NCI-H510A (cell line): ENCODE data around the gene TXLNA.
A peak's percentile ranks its signal among the peaks of the same experiment; 100 is the strongest.
"Not testable (repeated sequence)": the region's sequence is repeated elsewhere in the genome, so short reads cannot be mapped to it uniquely, and the experiment has no call there.

ENCODE experiments used
- DNase-seq: peaks from one replicate; lab custom pipeline; 2025; lab: John Stamatoyannopoulos, UW

Gene TXLNA

DNA sequence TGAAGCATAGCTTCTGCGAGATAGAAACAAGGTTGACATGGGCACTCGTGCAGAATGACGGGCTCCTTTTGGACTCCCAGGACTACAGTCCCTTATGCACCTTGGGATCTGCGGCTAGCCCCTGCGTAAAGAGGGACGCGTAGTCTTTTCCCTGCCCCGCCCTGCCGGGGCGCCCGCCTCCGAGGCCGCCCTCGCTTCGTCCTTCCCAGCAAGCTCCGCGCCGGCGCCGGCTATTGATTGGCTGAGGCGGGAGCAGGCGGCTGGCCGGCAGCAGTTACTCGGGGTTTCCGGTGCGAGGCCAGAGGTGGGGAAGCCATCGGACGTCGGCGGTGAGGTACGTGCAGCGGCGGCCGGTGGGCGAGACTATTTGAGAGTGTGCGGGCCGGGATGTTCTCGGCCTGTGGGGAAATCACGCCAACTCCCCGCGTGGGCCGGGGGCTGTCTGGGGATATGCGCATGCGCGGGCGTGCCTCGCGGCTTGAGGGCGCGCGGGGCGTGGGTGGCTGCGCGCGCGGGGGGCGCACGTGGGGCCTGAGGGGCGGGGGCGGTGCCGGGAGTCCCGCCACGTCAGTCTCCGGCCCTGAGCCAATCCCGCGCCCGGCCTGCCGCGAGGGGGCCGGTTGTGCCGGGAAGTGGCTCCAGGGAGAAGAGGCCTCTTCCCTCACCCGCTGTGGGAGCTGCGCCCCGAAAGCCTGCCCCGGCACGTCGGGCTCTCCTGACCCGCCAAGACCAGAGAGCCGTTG, at the start of gene TXLNA:
Gene TXLNA (plus strand): TSS at position 233 of the 743 bp plus-strand sequence. CDS start 671 bp downstream, outside the sequence.
- peak; percentile 67 for DNase-seq

DNA sequence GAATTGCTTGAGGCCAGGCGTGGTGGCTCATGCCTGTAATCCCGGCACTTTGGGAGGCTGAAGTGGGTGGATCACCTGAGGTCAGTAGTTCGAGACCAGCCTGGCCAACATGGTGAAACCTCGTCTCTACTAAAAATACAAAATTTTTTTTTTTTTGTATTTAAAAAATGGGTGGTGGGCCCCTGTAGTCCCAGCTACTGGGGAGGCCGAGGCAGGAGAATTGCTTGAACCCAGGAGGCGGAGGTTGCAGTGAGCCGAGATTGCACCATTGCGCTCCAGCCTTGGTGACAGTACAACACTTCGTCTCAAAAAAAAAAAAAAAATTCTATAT, 45.6 kb upstream of the TXLNA start:
- DNase-seq, result not testable (repeated sequence)

DNA sequence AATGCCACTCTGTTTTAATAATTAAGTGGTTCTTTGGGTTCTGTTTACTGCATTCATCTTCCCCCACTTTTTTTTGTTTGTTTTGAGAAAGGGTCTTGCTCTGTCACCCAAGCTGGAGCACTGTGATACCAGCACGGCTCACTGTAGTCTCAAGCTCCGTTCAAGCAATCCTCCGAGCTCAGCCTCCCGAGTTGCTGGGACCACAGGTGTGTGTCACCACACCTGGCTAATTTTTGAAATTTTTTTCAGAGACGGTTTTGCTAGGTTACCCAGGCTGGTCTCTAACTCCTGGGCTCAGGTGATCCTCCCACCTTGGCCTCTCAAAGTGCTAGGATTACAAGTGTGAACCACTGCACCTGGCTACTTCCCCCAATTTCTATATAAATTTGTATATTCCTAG, 42.4 kb upstream of the TXLNA start:
- DNase-seq, result no peak

DNA sequence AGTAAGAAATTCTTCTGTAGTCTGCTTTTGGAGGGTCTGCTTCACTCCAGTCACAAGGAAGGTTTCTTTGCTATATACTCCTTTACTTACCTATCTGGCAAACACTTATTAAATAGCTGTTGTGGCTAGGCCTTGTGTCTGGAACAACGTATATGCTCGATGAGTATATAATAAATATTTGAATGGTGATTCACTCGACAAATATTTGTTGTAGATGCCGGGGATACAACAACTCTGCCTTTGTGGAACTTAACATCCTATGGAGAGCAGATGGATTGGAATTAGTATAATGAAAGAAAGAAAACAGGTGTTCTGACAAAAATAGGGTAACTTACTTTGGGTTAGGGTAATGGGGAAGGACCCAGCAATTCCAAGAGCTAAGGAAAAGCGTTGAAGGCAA, 40.5 kb upstream of the TXLNA start:
- DNase-seq, result no peak

DNA sequence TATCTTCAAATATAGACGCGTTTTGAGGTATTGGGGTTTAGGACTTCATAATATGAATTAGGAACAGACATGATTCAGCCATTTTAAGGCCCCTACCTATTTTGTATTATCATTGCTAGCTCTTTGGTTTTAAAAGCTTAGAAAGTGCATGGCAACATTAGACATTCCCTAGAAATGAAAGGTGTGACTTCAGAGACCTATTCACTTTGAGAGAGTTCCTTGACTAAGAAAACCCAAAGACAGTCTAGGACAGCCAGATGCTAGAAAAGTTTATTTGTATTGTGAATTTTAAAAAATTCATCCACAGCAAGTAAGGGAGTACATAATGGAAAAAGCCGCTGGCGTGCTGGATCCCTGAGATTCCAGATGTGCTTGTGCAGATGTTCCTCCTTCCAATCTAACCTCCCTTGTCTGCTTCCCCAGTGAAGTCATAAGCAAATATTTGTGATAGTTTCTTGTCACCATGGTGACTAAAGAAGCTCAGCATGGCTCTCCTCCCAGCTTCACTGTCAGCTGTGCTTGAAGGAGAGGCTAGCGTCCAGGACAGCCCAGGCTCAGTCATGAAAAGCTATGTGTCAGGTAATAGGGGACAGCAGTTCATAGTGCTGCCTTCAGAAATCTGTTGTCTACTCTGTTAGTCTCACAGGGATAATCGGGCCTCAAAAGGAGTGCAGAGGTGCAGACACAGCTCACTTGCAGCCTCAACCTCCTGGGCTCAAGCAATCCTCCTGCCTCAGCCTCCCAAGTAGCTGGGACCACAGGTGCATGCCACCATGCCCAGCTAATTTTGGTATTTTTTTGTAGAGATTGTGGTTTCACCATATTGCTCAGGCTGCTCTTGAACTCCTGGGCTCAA, 36.8 kb upstream of the TXLNA start:
- peak; percentile 18 for DNase-seq

DNA sequence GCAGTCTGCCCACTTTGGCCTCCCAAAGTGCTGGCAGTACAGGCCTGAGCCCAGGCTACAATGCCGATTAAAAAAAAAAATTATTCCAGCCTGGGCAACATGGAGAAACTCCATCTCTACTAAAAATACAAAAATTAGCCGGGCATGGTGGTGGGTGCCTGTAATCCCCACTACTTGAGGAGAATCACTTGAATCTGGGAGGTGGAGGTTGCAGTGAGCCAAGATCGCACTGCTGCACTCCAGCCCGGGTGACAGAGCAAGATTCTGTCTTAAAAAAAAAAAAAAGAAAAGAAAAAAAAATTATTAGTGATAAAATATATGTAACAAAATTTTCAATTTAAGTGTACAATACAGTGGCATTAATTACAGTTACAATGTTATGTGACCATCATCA, 36.2 kb upstream of the TXLNA start:
- not testable (repeated sequence) for DNase-seq

DNA sequence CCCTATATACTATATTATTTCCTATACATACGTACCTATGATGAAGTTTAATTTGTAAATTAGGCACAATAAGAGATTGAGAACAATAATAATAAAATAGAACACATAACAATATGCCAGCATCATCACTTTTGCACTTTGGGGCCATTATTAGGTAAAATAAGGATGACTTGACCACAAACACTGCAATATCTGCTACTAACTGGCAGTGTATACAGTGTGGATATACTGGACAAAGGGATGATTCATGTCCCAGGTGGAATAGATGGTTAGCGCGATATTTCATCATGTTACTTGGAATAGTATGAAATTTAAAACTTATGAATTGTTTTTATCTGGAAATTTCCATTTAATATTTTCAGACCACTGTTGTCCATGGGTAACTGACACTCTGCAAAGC, 35.4 kb upstream of the TXLNA start:
- DNase-seq, result no peak

DNA sequence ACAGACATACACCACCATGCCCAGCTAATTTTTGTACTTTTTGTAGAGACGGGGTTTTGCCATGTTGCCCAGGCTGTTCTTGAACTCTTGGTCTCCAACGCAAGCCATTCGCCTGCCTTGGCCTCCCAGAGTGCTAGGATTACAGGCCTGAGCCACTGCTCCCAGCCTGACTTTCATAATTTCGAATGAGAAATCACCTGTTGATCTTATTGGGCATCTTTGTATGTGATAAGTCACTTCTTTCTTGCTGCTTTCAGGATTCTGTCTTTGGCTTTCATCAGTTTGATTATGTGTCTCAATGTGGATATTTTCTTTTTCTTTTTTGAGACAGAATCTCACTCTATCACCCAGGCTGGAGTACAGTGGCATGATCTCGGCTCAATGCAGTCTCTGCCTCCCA, 31.7 kb upstream of the TXLNA start:
- not testable (repeated sequence) for DNase-seq

DNA sequence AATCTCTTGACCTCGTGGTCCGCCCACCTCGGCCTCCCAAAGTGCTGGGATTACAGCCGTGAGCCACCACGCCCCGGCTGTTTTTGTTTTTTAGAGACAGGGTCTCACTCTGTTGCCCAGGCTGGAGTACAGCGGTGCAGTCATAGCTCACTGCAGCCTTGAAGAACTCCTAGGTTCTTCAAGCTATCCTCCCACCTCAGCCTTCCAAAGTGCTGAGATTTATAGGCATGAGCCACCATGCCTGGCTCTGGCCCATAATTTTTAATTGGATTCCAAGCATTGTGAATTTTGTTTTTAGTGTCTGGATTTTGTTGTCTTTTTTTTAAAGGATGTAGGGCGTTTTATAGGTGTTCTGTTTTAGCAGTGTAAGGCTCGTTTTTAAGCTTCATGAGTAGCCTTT, 28.6 kb upstream of the TXLNA start:
- no peak for DNase-seq

DNA sequence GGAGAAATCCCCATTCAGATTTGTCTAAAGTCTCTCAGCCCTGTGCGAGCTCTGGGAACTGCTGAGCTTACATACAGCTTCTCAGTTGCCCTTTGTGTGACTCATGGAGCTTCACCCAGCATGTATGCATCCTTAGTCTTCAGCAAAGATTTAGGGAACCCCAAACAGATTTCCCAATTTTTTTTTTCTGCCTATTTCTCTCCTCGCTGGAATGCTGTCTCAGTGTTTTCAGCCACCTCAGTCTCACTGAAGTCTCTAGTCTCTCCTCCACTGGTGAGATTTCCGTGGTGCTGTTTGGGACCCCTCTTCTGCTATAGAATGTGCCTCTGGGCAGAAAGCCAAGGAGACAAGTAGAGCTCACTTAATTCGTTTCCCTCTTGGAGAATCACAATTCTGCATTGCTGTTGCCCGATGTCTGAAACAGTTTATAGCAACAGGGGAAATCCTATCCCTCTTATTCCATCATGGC, 28.1 kb upstream of the TXLNA start:
- DNase-seq, result no peak

DNA sequence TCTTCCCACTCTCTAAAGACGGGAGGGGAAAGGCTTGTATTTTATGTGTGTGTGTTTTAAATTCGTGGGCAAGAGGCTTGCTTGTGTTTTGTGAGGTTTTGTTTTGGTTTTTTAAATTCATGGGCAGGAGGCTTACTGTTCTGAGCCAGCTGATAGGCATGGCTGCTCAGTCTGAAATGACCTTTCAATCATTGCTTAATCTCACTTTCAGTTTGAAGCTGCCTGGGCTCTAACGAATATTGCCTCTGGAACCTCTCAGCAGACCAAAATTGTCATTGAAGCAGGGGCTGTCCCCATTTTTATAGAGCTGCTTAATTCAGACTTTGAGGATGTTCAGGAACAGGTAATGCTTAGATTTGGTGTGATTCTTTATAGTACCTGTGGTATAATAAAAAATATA, 20.3 kb upstream of the TXLNA start:
- no peak for DNase-seq

DNA sequence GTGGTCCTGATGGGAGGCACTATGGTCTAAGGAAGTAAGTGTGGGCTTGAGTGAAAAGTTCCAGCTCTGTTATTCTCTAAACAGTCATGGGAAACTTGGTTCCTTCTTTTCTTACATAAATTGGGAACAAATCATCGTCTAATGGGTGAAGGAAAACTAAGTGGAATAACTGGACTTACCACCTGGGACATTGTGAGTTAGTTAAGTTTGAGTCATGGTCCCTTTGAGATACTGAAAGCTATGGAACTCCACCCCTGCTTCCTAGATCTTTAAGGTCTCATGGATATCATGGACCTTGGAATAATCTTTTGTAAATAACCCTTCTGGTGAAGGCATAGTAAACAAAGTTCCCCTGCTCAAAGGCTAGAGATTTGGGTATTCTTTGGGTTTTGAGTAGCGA, 16.1 kb upstream of the TXLNA start:
- no peak for DNase-seq

DNA sequence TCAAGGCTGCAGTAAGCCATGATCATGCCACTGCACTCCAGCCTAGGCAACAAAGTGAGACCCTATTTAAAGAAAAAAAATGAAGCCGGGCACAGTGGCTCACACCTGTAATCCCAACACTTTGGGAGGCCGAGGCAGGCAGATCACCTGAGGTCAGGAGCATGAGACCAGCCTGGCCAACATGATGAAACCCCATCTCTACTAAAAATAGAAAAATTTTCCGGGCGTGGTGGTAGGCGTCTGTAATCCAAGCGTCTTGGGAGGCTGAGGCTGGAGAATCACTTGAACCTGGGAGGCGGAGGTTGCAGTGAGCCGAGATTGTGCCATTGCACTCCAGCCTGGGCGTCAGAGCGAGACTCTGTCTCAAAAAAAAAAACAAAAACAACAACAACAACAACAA, 13.8 kb upstream of the TXLNA start:
- DNase-seq, result not testable (repeated sequence)

DNA sequence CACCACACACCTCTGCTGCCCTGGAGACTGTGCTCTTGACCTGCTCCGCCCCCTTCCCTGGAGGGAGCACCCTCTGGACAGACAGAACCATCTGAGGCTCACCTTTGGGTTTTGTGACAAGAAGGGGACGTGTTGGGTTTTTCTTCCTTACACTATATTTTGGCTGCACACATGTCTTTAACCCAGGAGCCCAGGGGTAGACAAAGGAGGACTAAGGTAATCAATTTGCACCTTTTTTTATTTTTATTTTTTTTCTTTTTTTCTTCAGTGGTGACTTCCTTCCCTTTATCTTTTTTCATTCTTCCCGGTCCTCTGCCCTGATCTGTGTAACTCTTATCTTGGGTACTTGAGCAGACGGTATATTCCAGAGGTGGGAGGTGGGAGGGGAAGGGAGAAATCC, 8.5 kb upstream of the TXLNA start:
- no peak for DNase-seq

DNA sequence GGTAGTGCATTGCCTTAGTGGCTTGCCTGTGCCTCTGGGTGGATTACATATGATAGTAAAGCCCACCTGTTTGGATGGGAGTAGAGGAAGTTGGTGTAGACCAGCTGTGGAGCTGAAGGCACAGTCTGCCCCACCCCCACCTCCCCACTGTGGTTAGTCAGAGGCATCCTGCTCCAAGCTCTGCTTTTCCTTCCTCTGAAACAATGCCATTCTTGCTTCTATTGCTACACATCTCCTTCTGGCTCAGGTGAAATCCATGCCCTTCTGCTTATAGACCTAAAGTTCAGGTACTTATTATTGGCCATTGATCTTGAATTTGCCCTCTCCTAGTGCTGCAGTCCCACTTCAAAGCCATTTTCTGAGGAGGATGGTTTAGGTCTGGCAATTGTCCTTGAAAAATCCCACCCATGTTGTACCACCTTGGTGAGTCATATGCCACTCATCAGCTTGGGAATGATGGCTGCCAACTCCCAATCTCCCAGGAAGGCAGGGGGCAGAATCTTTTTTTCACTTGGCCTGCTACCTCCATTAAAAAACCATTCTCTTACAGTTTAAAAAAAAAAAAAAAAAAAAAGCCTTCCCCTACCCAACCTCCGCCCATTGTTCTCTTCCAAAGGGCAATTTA, 6.7 kb upstream of the TXLNA start:
- no peak for DNase-seq

DNA sequence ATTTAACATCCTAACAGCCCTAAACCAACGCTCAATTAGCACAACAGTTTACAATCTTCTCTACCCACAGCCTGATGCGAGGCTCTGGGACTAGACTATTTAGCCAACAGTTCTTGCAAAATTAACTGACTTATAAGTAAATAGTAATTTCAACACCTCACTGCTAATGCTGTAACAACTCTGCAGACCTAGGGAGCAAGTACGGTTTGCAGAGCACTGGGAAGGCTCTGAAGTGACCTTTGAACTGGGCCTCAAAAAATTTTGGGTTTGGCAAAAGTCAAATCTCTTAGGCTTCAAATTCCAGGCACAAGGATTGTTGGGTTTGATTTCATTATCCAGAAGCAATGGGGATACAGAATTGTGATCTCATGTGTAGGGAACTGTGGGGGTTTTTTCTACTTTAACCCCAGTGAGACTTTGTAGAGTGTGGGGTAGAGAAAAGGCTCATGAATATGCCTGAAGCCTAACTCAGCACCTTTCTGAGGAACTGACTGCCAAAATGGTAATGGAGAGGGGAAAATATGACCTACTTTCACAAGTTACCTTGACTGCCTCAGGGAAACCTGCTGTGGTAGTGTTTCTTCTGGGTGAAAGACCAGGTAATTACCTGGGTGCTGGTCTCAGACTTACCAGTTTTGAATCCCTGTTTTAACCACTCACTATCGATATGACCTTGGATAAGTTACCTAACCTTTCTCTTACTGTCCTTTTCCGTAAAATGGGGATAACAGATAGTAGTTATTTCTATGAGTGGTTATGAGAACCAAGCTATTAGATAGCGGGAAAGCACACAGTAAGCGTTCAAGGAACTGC, 889 bp upstream of the TXLNA start:
- no peak for DNase-seq

DNA sequence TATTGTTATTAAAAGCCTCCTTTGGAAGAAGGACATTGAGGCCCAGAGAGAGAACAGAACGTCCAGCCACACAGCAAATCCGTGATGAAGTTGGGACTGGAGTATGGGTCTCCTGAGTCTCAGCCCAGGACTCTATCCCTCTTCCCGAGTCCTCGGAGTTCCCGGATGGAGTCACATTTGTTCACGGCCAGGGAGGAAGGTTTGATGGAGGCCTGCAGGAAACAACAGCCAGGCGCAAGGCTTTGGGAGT, 357 bp upstream of the TXLNA start:
- no peak for DNase-seq

DNA sequence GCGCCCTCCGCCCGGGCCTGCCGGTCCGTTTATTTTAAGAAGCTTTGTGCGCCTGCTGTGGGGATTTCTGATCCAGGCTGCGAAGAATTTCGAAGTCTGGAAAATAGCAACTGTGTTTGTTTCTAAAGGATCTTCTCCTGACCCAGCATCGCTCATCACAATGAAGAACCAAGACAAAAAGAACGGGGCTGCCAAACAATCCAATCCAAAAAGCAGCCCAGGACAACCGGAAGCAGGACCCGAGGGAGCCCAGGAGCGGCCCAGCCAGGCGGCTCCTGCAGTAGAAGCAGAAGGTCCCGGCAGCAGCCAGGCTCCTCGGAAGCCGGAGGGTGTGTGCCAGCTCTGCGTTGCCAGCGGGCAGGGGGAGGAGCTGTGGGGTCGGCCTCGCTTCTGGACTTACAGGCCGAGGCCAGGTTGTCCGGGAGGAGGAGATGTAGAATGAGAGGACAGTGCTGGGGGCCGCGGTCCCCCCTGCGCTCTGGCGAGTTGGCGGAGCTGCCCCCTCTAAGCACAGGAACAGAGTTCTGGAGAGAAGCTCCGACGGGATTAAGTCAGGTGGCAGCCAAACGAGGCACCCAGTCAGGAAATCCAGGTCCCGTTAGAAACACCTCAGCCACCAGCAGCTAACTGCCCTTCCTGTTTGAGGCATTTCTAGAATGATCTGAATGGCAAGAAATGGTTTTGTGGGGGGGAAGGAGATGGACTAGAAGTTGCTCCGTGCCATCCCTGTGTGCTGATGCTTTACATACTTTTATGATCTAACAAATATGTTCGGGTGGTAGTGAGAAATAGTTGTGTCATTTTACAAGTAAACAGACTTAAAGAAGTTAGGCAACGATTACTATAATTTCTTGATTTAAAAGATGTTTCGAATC, 948 bp downstream of the TXLNA start:
- DNase-seq, result no peak

DNA sequence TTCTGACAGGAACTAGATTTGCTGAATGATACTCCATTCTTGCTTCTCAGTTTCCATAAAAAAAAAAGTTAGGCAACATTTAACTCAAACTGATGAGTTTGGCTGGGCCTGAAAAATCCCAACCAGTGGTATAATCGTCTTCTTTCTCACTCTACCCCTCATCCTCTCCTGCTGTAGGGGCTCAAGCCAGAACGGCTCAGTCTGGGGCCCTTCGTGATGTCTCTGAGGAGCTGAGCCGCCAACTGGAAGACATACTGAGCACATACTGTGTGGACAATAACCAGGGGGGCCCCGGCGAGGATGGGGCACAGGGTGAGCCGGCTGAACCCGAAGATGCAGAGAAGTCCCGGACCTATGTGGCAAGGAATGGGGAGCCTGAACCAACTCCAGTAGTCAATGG, 1.6 kb downstream of the TXLNA start:
- no peak for DNase-seq

DNA sequence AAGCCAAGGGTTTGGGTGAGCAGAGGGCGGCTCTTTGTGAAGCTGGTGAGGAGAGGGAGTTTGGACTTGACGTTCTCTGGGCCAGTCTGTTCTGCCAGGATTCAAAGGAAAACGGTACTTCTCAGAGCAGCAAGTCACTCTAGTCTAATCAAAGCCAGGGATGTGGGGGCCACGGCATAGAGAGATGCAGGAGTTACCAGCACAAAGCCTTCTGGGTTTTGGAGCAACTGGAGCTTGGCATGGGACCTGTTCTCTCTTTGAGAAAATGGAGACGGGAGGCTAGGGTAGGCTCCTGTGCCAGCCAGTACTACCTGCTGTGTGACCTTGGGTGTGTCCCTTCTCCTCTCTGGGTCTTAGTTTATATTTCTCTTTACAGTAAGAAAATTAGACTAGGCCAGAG, 2.1 kb downstream of the TXLNA start:
- no peak for DNase-seq

DNA sequence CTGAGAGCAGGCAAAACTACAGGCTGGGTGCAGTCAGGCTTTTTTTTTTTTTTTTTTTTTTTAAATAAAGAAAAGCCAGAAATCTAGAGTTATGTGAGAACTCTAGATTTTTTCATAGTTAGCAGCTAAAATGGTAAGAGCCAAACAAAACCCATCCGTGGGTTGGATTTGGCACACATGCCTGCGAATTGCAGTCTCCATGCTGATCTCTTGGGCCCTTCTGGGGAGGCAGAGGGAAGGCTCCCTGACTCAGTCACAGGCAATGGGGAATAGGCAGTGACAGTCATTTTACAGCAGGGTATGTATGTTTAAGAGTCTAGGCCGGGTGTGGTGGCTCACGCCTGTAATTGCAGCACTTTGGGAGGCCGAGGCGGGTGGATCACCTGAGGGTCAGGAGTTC, 2.6 kb downstream of the TXLNA start:
- DNase-seq, result no peak
